K562 (cell line): ENCODE data around the gene AKR1A1. TPM values are rescaled to one million over a fixed set of nuclear protein-coding genes. Genes with fewer than 3 reads are reported as not detected.

Experiments used
- ATAC-seq: fragments of 200-7000 bp; cut with Tn5 transposase; 3 replicates; pipeline ENCODE4 v1.9.1; 2020; ENCODE audit warnings: moderate library complexity
- BruUV-seq: library from RNA; stranded (reverse); fragments of 400-500 nt; replicated peaks from 2 replicates; lab custom pipeline; 2021; lab: Mats Ljungman, UMichigan
- CTCF ChIA-PET: fragments of 300-600 bp; formaldehyde crosslinking; extraction: SDS; loops from one replicate; lab custom pipeline; 2021; ENCODE audit warnings: low intra/inter-chr PET ratio; lab: Yijun Ruan, JAX
- POLR2A ChIA-PET: fragments of 300-600, 350-650 bp; sonication (Branson Sonifier 250); formaldehyde crosslinking; extraction: SDS; loops from one replicate; lab custom pipeline; 2021; ENCODE audit warnings: antibody characterized with exemption, inconsistent platforms; lab: Yijun Ruan, JAX
- DNase-seq, 4 experiments: peaks; one replicate each; pipeline versions ENCODE4 v3.0.0 to v3.0.0-alpha.2; 2011 to 2018; ENCODE audit warnings: low spot score in 3 of 4, mixed read lengths in 3 of 4; ENCODE audit errors: extremely low read depth in 1 of 4
- FAIRE-seq: peaks from 2 replicates; lab custom pipeline; 2011; peaks lifted over from hg19 to GRCh38; lab: Jason Lieb, UNC
- H2AFZ ChIP-seq: 2 replicates; pipeline ENCODE4 v1.6.0; 2011; ENCODE audit warnings: low read depth, low read length, control low read depth, inconsistent platforms
- H3K27ac ChIP-seq: fragments of 200-600 bp; 3 replicates; pipeline ENCODE4 v1.8.0; 2011; ENCODE audit warnings: low read depth, mild to moderate bottlenecking, control low read depth, inconsistent platforms, low read length, moderate library complexity, mixed read lengths; ENCODE audit errors: extremely low read depth
- H3K27me3 ChIP-seq, 2 experiments: fragments of 300-600 bp in 1 of 2; 2 replicates in 1 of 2; 3 replicates in 1 of 2; pipeline versions ENCODE4 v1.6.0 to v1.8.0; 2011; ENCODE audit warnings: inconsistent platforms in 2 of 2, low read length in 2 of 2, mild to moderate bottlenecking in 1 of 2, mixed read lengths in 1 of 2, moderate library complexity in 1 of 2; ENCODE audit not compliant: control insufficient read depth in 2 of 2, insufficient read depth in 2 of 2
- H3K36me3 ChIP-seq: fragments of 300-600 bp; 3 replicates; pipeline ENCODE4 v1.8.0; 2011; ENCODE audit warnings: mild to moderate bottlenecking, low read length, inconsistent platforms; ENCODE audit not compliant: control insufficient read depth, insufficient read depth
- H3K4me1 ChIP-seq, 2 experiments: fragments of 200-600 bp in 1 of 2; replicated peaks in 1 of 2; 2 replicates in 1 of 2; 3 replicates in 1 of 2; pipeline versions ENCODE4 v1.5.1 to v1.8.0; 2011; ENCODE audit warnings: inconsistent platforms in 2 of 2, low read length in 2 of 2, mild to moderate bottlenecking in 1 of 2, mixed read lengths in 1 of 2, moderate library complexity in 1 of 2; ENCODE audit not compliant: control insufficient read depth in 2 of 2, insufficient read depth in 2 of 2
- H3K4me2 ChIP-seq: 2 replicates; pipeline ENCODE4 v1.6.1; 2011; ENCODE audit warnings: low read length, control low read depth, inconsistent platforms, mixed read lengths; ENCODE audit not compliant: insufficient read depth
- H3K4me3 ChIP-seq: fragments of 200-600 bp; sonication (generic), shearing (Covaris generic); 2 replicates; pipeline ENCODE4 v1.5.1; 2016; ENCODE audit warnings: control low read depth, inconsistent platforms
- H3K79me2 ChIP-seq: fragments of 200-600 bp; 3 replicates; pipeline ENCODE4 v1.8.0; 2011; ENCODE audit warnings: low read length, inconsistent platforms; ENCODE audit not compliant: control insufficient read depth, insufficient read depth
- H3K9ac ChIP-seq, 2 experiments: 2 replicates each; pipeline versions ENCODE4 v1.6.0 to v1.6.1; 2011; ENCODE audit warnings: low read depth in 2 of 2, low read length in 2 of 2, control low read depth in 1 of 2, inconsistent platforms in 1 of 2, mild to moderate bottlenecking in 1 of 2, mixed read lengths in 1 of 2; ENCODE audit not compliant: insufficient read depth in 1 of 2
- H3K9me1 ChIP-seq: one replicate; pipeline ENCODE4 v1.6.0; 2011; ENCODE audit warnings: inconsistent platforms, mild to moderate bottlenecking, low read length, moderate library complexity; ENCODE audit not compliant: control insufficient read depth, insufficient read depth
- H3K9me3 ChIP-seq: replicated peaks from 2 replicates; pipeline ENCODE4 v1.5.1; 2011; ENCODE audit warnings: low read depth, low read length, inconsistent platforms; ENCODE audit not compliant: control insufficient read depth, insufficient read depth
- H4K20me1 ChIP-seq: replicated peaks from 2 replicates; pipeline ENCODE4 v1.6.1; 2011; ENCODE audit warnings: low read length, inconsistent platforms, mixed read lengths; ENCODE audit not compliant: control insufficient read depth, insufficient read depth
- ADNP ChIP-seq: fragments of 200-800 bp; sonication (Bioruptor generic); IDR thresholded peaks from 2 replicates; pipeline ENCODE4 v1.6.1; 2016; ENCODE audit warnings: missing genetic modification characterization, missing compliant biosample characterization
- BCOR ChIP-seq: fragments of 450-650 bp; IDR thresholded peaks from 2 replicates; pipeline ENCODE4 v1.6.1; 2016
- HDAC2 ChIP-seq: fragments of 450-650 bp; IDR thresholded peaks from 2 replicates; pipeline ENCODE4 v1.6.1; 2016; ENCODE audit warnings: mild to moderate bottlenecking
- KDM1A ChIP-seq, 2 experiments: fragments of 450-650 bp; IDR thresholded peaks; 2 replicates each; pipeline ENCODE4 v1.6.1; 2016; ENCODE audit warnings: mild to moderate bottlenecking in 2 of 2
- NCOA4 ChIP-seq: fragments of 450-650 bp; IDR thresholded peaks from 2 replicates; pipeline ENCODE4 v1.6.1; 2018; ENCODE audit warnings: mild to moderate bottlenecking; ENCODE audit not compliant: partially characterized antibody
- RBM25 ChIP-seq: fragments of 200-400 bp; formaldehyde crosslinking; IDR thresholded peaks from 2 replicates; pipeline ENCODE4 v1.6.1; 2018; ENCODE audit warnings: low read length, low read depth, moderate library complexity; ENCODE audit not compliant: severe bottlenecking
- U2AF1 ChIP-seq: fragments of 200-400 bp; formaldehyde crosslinking; optimal IDR thresholded peaks from 2 replicates; pipeline ENCODE3; 2017; ENCODE audit warnings: mild to moderate bottlenecking, low read depth, low read length, moderate library complexity
- ZNF280B ChIP-seq: fragments of 250-450 bp; sonication (Bioruptor Pico); IDR thresholded peaks from 2 replicates; pipeline ENCODE4 v1.5.1; 2021; ENCODE audit warnings: mild to moderate bottlenecking
- WGBS: fragments of 100-300 bp; shearing (Covaris generic); methylation state at CpG from one replicate; pipeline ENCODE4 v1.1.6; 2016; ENCODE audit warnings: low coverage, mixed read lengths; ENCODE audit not compliant: insufficient coverage; ENCODE audit errors: missing lambda C conversion rate; 5-methylcytosine and 5-hydroxymethylcytosine counted together
- in situ Hi-C: fragments of 300-500 bp; cut with MboI; formaldehyde crosslinking; loops from 4 replicates; pipeline ENCODE4 v1.15.0; 2018; ENCODE audit warnings: inconsistent platforms, mixed read lengths
- intact Hi-C: fragments of 100-400 bp; cut with micrococcal nuclease; formaldehyde crosslinking; loops from 2 replicates; pipeline ENCODE4 v1.14.2; 2022
- polyA plus RNA-seq, 8 experiments: library from polyadenylated mRNA; depleted of rRNA in 4 of 8; stranded (reverse) in 5 of 8; unstranded in 3 of 8; fragments of >200 nt; fragmentation: Nextera tagmentation in 2 of 8; fragmentation: Illumina TruSeq in 1 of 8; extraction: Ambion mirVana in 2 of 8; extraction: Trizol in 1 of 8; gene quantifications; 2 replicates each; pipeline versions ENCODE4 v1.2.1 to v1.2.3, GENCODE V29; 2011 to 2014; ENCODE audit warnings: inconsistent platforms in 1 of 8, missing spikeins in 1 of 8
- total RNA-seq, 7 experiments: library from RNA; depleted of rRNA in 6 of 7; stranded (reverse); fragments of >200 nt in 6 of 7; fragmentation: Illumina TruSeq in 2 of 7; extraction: Trizol in 2 of 7; gene quantifications; 2 replicates each; pipeline versions ENCODE4 v1.2.1 to v1.2.3, GENCODE V29; 2011 to 2021; ENCODE audit warnings: low replicate concordance in 1 of 7

AKR1A1 gene
- total and polyA plus RNA-seq, 9 of the 15 experiments (the other 6 are each of a cell fraction or from before 2014, with no cell fraction given): 68.6 to 211 (median 132) TPM

- H3K36me3 ChIP-seq: peaks cover 94% of the 10 kb centered on the region
- peaks cover 78% of the 10 kb centered on the region for H3K79me2 ChIP-seq
- H3K9me3 ChIP-seq: no peaks in the 10 kb centered on the region
- DNase-seq (no peak), FAIRE-seq (no peak), ATAC-seq (no peak)
- no peaks in the 10 kb centered on the region; a peak in 1 of 5 replicates for H3K4me1 ChIP-seq
- H3K27me3 ChIP-seq: no peaks in the 10 kb centered on the region
- TF ChIP-seq BCOR: peak; percentile 83
- TF ChIP-seq ZNF280B: no peak
- no peak for TF ChIP-seq NCOA4
- TF ChIP-seq HDAC2: 0 out of 2 replicates have a peak, but pooled peaks have one; percentile 29
- peak; percentile 89 for TF ChIP-seq RBM25
- no peak for TF ChIP-seq U2AF1
- TF ChIP-seq ADNP (tag): peak; percentile 78
- 0 out of 4 replicates have a peak, but pooled peaks of 1 of the 2 experiments have one; percentile 12 for TF ChIP-seq KDM1A (IDR thresholded peaks at IDR 0.05)
- ChIA-PET POLR2A (interaction anchor here (0.7 to 8.4 kb wide), 6 partner anchors 8 to 82 kb away, joined by 4 to 70 read pairs (median 8); partner anchors contain the start of gene NASP), CTCF (no interaction called here)
- H3K9me1 ChIP-seq: no peaks in the 10 kb centered on the region
- H3K4me3 ChIP-seq: no peak overlapping the region
- H3K27ac ChIP-seq: no peak overlapping the region
- H2AFZ ChIP-seq: no peak overlapping the region
- BruUV-seq: no TSS peak
- no peaks in the 10 kb centered on the region for H4K20me1 ChIP-seq
- 100% methylated on average over 2 of the region's 2 CpGs for WGBS
- in situ Hi-C loops: no loop called here
- no peak overlapping the region for H3K4me2 ChIP-seq
- H3K9ac ChIP-seq: no peak overlapping the region
- intact Hi-C loops: no loop called here
Observed at GRCh38 chr1:45604239-45604638, 53.6 kb downstream of the AKR1A1 start.
